UCSD-AML1 (cell line): ENCODE measurements around the gene FBXO31.
"Not testable (repeated sequence)": the region's sequence is repeated elsewhere in the genome, so short reads cannot be mapped to it uniquely, and the experiment has no call there.

ENCODE experiments used
- DNase-seq: peaks from one replicate; lab custom pipeline; 2025; ENCODE audit not compliant: unreplicated experiment; lab: John Stamatoyannopoulos, UW

The FBXO31 gene

DNA sequence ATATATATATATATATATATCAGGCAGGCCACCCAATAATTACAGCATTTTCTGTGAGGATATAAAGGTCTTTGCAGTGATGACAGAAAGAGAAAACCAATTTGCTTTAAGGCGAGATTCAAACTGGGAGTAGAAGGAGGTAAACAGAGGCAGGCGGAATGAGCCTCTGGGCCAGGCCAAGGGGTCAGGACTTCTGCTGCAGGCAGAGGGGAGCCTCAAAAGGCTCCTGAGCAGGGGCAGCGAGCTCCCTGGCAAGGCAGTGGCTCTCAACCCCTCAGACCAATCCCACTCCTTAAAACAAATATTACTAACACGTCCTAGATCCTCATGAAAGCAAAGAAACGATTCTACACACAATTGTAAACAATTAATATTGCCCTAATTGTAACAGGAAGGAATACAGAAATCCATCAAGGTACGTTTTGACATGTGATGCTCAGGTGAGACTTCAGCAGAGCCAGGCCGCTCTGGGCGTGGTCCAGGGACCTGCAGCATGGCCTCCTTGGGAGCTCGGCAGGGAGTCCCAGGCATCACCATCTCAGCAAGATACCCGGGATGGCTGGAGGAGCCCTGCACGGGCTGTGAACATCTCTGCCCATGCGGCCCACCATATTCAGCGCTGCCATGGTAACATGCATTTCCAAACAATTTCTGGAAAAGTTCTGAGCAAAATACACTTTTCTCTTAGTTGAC is 18.4 kb downstream of the FBXO31 start:
- DNase-seq, result no peak

DNA sequence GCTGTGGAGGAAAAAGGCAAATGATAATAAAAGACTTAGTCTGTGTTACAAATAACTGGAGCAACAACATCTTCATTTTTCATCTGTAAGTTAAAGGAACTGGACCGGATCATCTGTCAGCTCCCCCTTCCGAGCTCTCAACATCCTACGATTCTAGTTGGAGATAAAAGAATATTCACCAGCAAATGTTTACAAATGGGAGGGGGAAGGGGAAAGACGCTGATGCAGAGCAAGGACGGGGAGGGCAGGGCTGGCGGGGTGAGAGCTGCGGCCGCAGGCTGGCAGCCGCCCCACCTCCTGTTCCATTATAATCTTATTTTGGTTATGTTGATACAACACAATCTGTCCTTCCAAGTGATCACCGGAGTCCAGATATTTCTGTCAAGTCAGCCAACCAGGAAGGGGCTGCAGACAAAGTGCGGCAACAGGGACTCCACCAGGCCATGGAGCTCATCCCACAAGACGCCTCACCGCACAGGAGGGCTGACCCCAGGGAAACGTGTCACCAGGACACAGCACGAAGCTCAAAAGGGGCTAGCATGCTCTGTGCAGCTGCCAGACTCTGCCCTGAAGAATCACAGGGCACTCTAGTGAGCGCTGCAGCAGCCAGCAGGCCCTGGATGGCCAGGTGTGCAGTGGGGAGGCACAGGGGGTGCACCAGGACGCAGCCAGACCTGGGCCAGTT is 19.7 kb downstream of the FBXO31 start:
- DNase-seq, result no peak

DNA sequence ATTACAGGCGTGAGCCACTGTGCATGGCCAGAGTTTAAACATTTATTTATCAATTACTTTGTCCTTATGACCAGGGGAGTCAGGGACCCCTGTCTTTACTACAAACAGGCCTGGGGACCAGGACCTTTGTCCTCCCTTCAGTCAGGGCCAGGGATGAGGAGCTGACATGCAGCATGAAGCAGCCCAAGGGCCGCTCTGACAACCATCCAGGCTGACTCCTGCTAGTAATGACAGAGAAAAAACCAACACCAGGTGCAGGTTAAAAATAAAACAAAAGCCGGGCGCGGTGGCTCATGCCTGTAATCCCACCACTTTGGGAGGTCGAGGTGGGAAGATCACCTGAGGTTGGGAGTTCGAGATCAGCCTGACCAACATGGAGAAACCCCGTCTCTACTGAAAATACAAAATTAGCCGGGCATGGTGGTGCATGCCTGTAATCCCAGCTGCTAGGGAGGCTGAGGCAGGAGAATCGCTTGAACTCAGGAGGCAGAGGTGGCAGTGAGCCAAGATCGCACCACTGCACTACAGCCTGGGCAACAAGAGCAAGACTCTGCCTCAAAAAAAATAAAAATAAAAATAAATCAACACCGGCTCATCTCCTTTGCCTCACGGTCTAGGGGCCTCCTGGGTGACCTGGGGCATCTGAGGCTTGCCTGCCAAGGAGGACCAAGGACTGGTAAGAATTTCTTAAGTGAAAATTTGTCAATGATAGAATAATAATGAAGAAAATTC is 20.6 kb downstream of the FBXO31 start:
- not testable (repeated sequence) for DNase-seq

DNA sequence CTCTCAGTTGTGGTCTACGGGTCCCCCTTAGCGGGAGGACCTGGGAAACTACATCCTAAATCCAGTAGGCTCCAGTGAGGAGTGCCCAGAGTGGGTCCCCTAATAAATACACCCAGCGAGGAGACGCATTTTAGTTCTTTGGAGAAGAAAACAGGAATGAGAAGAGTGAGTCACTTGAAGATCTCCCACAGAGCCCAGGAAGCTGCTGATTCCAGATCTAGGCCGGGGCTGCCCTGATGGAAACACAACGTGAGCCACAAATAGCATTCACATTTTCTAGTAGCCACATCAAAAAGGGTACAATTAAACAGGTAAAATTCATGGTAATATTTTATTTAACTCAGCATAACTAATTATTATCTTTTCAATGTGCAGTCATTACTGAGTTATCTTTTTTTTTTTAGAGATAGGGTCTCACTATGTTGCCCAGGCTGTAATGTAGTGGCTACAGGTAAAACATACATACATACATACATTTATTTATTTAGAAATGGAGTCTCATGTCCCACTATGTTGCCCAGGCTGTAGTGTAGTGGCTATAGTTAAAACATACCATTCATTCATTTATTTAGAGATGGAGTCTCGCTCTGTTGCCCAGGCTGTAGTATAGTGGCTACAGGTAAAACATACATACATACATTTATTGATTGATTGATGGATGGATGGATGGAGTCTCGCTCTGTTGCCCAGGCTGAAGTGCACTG is 21.5 kb downstream of the FBXO31 start:
- no peak for DNase-seq

DNA sequence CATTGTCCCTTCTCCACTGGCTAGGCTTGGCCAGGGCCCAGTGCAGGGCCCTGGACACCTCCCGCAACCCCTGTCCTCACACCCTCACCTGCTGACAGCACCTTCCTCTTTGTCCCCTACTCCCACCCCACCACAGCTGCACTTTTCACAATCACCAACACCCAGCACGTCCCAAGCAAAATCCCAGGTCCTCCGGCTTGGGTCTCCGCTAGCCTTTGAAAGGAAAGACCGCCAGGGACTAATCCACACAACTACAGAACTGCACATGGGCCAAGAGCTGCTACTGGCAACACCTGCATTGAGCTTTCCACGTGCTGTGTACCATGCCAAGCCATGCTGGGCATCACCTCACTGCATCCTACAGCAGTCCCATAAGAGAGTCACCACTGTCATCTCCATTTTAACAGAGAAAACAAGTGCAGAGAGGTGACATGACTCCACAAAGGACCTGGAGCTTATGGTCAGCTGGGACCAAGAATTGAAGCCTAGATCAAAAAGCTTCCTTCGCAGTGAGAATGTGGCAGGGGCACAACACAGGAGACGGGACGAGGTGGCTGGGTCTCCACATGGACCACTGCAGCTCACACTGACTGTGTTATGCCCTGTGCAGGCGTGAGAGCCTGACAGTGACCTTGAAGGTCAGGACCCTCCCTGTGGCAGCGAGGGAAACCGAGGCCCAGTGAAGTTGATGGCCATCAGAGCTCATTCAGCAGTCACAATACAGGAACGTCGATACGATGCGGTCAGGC is 22.5 kb downstream of the FBXO31 start:
- no peak for DNase-seq

DNA sequence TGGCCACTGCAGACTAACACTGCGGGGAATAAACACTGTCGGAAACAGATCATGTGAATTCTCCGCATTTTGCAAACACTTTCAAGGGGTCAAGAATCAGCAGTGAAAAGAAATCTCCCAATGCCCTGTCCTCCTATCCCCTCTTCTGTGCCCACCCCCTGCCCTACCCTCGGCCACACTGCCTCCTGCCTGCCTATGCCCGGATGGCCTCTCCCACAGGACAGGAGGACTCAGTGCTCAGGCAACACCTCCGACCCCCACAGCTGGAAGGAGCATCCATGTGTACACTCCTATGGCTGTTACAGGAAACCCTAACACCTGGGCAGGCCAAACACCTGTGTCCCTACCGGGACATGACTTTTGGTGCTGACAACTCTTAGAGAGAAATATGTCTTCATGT is 24.5 kb downstream of the FBXO31 start:
- DNase-seq, result no peak

DNA sequence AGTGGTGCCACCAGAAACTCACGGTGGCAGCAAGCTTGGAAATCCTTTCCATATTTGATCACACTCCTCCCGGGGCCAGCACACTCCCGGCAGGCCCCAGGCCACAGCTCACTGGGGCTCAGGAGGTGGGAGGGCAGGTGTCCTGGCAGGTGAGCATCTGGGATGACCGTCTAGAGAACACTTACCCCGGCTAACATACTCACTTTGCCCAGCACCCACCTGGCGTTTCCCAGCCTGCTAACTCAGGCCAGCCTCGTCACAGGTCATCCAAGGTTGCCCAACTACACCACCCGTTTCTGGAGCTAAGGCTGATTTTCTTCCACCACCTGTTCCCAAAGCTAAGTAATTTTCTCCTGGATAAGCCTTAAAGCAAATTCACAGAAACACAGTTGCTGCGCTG is 24.9 kb downstream of the FBXO31 start:
- DNase-seq, result no peak

DNA sequence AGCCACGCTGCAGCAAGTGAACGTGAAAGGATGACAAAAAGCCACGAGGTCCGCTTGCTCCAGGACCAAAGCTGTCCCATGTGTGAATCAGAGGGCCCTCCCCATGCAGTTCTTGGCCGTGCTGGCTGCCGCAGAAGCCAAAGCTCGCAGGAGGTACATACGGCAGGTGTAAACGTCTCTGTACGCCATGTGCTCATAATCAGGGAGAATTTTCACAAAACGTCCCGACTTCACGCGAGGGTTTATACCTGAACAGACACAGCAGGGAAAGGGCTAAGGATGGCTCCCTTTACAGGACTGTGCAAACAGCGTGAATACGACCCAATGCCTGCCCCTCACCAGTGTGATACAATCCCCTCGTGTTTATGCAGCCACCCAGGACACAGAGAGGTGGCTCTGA is 25.3 kb downstream of the FBXO31 start:
- DNase-seq, result no peak

DNA sequence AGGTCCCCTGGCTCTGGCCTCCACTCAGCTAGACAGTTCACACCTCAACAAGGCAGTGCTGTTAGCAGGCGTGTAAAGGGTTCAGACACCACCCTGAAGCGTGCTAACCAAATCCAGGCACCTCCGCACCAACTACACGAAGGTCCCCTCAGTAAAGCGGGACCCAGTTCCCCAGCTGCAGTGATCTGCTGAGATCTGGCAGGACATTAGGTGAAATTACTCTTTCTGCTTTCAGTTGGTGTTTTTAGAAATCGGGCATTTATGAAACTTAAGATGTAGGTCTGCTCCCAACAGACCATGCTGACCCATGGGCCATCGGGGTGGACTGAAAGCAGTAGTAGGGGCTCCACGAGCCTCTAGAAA is 27.1 kb downstream of the FBXO31 start:
- no peak for DNase-seq

DNA sequence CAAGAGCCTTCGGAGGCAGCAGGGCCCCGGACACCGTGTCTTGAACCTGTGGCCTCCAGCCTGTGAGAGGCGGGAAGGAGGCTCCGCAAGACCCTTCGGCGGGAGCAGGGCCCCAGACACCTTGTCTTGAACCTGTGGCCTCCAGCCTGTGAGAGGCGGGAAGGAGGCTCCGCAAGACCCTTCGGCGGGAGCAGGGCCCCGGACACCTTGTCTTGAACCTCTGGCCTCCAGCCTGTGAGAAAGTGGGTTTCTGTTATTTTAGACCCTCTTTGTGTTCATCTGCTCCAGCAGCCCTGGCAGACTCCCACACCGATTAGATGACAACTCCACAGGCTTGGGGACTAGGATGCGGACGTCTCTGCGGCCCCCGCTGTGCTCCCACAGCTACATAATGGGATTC is 30.0 kb downstream of the FBXO31 start:
- DNase-seq, result no peak

DNA sequence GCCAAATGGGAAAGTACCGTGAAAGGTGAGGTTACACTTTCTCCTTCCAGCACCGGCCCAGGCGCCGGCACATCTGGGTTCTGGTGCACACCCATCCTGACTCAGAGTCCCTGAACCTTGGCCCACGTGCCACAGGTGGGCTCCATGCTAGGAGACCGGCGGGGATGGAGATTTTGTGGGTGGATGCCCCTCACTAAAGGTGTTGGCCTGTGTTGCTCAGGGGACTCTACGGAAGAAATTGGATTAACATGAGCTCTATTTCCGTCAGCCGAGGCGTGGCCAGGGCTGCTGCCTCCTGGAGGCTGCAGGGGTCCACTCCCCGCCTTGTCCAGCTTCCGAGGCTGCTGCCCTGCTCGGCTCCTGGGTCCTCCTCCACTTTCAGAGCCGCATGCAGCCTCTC is 30.8 kb downstream of the FBXO31 start:
- DNase-seq, result no peak

DNA sequence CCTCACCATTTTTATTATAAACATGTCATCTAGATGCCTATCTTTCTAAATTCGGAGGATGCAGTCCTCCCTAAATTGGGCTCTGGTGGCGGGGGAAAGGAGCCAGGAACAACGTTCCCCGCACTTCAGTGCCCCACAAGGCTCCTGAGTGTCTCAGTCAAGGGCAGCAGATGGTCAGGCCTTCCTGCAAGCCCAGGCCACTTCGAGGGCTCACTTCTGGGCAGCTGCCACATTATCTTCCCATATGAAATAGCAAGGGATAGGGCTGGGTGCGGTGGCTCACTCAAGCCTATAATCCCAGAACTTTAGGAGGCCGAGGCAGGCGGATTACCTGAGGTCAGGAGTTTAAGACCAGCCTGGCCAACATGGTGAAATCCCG is 32.3 kb downstream of the FBXO31 start:
- no peak for DNase-seq

DNA sequence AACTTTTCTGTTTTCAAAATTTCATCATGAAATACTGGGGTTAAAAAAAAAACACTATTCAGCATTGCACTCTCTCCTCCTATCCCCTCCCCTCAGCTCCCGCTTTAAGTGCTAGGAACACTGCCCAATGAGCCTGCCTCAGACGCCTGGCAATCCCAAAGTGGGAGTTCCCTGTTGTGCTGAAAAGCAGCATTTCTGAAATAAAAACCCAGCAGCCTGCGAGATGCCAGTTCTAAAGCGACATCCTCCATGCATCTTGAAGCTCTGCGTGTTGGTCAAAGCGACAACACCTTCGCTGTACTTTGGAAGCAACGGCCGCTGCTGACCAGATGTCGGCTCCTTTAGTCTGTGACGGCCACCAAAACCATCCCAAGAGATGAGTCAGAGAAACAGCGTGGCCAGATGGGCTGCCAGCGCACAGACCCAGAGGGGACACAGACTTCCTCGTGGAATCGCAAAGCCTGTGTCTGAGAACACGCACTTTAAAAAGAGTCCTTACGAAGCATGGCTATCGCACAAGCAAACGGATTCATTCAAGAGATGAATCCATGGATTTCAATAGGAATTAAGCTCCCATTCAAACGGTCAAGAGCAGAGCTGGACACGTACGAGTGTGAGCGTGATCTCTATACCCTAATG is 32.8 kb downstream of the FBXO31 start:
- DNase-seq, result no peak

DNA sequence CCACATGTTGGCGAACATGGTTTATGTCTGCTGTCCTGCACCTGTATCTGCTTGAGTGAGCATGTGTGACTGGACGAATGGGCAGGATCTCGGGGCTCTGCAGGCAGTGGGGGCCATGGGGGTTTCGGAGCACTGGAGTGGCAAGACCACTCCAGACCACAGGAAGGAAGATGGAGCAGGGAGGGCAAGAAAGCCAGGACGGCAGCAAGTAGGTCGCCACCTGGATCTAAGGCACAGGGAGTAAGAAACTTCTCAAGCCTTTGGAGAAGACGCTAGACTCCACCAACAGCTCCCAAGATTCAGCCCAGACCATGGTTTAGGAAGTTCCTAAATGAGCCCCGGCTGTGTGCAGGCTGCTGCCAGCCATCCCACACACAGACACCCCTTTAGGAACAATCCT is 33.5 kb downstream of the FBXO31 start:
- no peak for DNase-seq

DNA sequence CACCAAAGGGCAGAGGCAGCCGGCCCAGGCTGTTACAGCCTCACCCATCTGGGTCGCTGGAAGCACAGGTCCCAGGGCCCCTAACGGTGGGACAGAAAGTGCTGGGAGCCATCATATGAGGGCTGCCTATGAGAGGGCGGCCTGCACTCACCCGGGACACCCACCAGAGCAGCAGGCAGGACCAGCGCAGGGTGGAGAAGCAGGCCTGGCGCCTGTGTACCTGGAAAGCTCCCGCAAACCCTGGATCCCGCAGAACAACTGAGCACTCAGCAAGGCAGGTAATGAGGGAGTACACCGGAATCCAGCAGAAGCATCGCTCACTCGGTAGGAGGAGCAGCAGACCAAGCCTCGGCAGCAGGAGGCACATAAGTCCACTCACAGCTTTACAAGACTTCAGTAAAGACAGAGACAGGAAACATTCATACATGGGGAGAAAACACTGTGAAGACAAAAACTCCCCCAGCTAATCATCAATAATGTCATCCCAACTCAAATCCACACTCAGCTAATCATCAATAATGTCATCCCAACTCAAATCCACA is 34.9 kb downstream of the FBXO31 start:
- no peak for DNase-seq

DNA sequence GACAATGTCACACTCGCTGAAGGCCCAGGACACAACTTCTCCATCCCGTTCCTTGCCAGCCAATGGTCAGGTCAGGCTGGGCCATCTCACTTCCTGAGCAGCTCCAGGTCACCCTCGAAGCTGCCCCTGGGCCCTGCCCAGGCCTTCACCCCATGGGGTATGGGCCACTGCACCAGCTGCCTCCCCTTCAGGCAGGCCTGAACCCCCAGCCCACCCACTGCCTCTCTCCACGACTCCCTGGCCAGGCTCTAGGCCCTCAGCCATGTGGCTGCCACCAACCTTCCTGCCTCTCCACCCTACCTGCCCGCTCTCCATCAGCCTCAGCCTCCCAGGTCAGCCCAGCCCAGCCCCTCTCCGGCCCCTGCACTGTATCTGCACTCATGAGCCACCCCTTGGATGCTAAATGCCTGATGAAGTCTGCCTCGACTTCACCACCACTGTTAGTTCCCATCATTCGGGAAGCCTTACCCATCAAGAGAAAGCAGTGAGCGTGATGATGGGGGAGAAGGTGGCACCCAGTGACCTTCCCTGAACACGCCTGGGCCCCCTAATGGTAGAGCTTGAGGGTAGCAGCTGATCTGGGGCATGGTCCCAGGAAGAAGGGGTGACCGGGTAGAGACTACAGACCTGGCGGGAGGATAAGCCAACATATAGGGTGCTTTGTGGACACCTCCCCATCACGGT is 35.5 kb downstream of the FBXO31 start:
- DNase-seq, result no peak

DNA sequence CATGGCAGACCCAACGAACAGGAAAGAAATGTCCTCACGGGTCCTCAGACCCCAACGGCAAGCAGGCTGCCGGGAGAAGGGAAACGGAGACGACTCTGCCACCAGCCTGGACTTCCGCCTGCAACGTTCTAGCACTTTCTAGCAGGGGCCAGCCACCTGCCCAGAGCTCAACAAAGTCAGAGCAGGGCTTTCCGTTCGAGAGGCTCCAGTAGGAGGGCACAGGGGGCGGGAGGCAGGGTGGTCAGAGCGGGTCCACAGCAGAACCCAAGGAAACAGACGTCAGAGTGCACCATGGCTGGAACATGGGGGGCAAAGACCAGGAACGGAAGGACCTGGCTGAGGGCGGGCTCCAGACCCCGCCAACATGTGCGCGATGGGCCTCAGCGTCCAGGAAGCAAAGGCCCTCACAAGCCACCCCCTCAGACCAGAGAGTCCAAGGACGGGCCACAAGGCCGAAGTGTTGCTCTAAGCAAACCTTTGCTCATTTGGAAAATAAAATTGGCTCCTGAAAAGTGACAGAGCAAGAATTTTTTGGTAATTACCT is 37.0 kb downstream of the FBXO31 start:
- DNase-seq, result no peak

DNA sequence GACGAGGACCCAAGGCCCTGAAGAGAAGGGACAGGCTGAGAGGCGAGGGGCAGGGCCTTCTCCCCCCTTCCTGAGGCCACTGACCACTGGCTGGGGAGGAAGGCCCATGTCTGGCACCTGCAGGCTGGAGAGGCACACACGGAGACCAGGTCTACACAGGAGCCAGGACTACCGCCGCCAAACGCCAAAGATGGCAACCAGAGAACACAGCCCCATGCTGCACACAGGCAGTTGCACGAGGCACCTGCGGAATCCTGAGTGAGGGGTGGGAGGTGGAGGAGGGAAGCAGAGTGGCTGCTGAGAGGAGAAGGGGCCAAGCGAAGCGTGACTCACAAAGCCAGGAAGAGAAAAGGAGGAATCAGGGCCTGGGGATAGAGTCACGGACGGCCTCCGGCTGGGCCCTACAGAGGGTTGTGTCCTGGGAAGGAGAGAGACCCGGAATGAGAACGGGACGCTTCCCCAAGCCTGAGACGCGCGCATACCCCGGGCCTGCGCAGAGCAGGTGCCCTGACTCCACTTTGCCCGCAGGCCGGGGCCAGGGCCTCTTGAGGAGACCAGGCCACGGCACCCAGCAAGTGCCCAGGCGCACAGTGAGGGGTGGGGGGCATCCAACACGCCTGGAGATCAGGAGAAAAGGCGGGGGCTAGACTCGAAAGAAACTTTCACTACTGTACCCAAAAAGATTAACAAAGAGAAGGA is 37.7 kb downstream of the FBXO31 start:
- DNase-seq, result no peak
